Activated T-cell treated with anti-CD3 and anti-CD28 coated beads for 24 hours (primary cell): ENCODE data around the gene PTPN22.
"Not testable (repeated sequence)": the region's sequence is repeated elsewhere in the genome, so short reads cannot be mapped to it uniquely, and the experiment has no call there.

Experiments used
- DNase-seq: peaks from one replicate; pipeline ENCODE4 v3.0.0-alpha.2; 2020; ENCODE audit warnings: low read depth

The PTPN22 gene

GRCh38 chr1:113852694-113853093 lies 18.8 kb downstream of the PTPN22 start:
- not testable (repeated sequence) for DNase-seq

- no peak for DNase-seq
Observed at GRCh38 chr1:113850127-113850796, 21.2 kb downstream of the PTPN22 start.

GRCh38 chr1:113849072-113849471 lies 22.4 kb downstream of the PTPN22 start:
- no peak for DNase-seq

GRCh38 chr1:113846391-113847035 lies 25.0 kb downstream of the PTPN22 start:
- no peak for DNase-seq

- DNase-seq: no peak
Observed at GRCh38 chr1:113836534-113836933, 35.0 kb downstream of the PTPN22 start.

GRCh38 chr1:113835686-113836290 lies 35.7 kb downstream of the PTPN22 start:
- DNase-seq: no peak

GRCh38 chr1:113834716-113835115 lies 36.8 kb downstream of the PTPN22 start:
- no peak for DNase-seq

- DNase-seq: no peak
Observed at GRCh38 chr1:113830039-113830438, 41.5 kb downstream of the PTPN22 start.

- no peak for DNase-seq
Observed at GRCh38 chr1:113821916-113822315, 49.6 kb downstream of the PTPN22 start.

- no peak for DNase-seq
Observed at GRCh38 chr1:113818578-113818977, 52.9 kb downstream of the PTPN22 start.

- DNase-seq: no peak
Observed at GRCh38 chr1:113813218-113813617, 58.3 kb downstream of the PTPN22 start.

GRCh38 chr1:113812661-113813135 lies 58.8 kb downstream of the PTPN22 start:
- DNase-seq: no peak

GRCh38 chr1:113811888-113812660 lies 59.4 kb downstream of the PTPN22 start, which contains the start of gene RSBN1:
RSBN1 (minus strand) TSS chr1:113812476; CDS start chr1:113812412, 64 bp downstream.
- DNase-seq: peak; percentile 99

GRCh38 chr1:113811156-113811887 lies 60.2 kb downstream of the PTPN22 start:
- DNase-seq: no peak

- DNase-seq: no peak
Observed at GRCh38 chr1:113809670-113810602, 61.6 kb downstream of the PTPN22 start.

GRCh38 chr1:113808450-113809195 lies 62.9 kb downstream of the PTPN22 start:
- no peak for DNase-seq

GRCh38 chr1:113805639-113806038 lies 65.9 kb downstream of the PTPN22 start:
- DNase-seq: no peak

- DNase-seq: no peak
Observed at GRCh38 chr1:113805256-113805531, 66.3 kb downstream of the PTPN22 start.

GRCh38 chr1:113804421-113805255 lies 66.9 kb downstream of the PTPN22 start:
- DNase-seq: no peak
